ENCODE results near the gene TNFSF18. TPM values are rescaled to one million over a fixed set of nuclear protein-coding genes. Genes with fewer than 3 reads are reported as not detected.

Gene TNFSF18
- total and polyA plus RNA-seq, 8 donors = 0.09 TPM; not detected in 7

DNA sequence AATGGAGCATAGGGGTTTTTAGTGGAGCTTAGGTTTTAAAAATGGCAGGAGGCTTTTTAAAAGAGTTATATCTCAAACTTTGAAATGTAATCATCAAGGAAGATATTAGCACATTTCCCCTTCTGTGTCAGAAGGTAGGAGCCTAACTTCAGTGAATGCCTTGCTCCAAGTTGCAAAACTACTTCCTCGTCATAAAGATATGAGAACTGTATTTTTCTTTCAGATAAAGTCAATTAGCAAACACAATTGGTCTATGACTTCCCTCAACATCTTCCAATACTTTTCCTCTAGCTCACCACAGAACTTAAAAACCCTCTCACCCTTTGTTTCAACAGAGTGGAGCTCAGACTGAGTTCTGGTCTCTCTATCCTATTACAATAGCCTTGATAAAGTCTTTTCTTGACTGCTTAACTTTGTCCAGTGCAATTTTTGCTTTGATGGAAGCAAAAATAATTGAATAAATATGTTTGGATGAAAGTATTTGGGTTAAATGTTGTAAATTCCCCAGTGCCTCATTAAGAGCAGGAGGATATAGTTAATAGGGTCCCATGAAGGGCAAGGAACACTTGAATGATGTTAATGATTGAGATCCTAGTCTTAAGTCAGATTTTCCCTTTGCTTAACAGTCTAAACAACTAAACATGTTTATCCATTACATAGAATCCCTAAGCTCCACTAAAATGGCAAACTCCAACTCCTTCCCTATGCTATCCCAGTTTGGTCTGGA is 58.9 kb downstream of the TNFSF18 start:
- Histone ChIP-seq H3K36me3 (no peaks in the 10 kb centered on the region), H3K27me3 (no peaks in the 10 kb centered on the region), H3K27ac (no peak overlapping the region), H3K4me3 (no peak overlapping the region), H3K9me3 (no peaks in the 10 kb centered on the region), H3K4me1 (no peaks in the 10 kb centered on the region)
- intact Hi-C loops (cut with DNase I) = no loop called here
- DNase-seq (no peak), ATAC-seq (no peak), FAIRE-seq (no peak)
- TF ChIP-seq, protein P1, sequence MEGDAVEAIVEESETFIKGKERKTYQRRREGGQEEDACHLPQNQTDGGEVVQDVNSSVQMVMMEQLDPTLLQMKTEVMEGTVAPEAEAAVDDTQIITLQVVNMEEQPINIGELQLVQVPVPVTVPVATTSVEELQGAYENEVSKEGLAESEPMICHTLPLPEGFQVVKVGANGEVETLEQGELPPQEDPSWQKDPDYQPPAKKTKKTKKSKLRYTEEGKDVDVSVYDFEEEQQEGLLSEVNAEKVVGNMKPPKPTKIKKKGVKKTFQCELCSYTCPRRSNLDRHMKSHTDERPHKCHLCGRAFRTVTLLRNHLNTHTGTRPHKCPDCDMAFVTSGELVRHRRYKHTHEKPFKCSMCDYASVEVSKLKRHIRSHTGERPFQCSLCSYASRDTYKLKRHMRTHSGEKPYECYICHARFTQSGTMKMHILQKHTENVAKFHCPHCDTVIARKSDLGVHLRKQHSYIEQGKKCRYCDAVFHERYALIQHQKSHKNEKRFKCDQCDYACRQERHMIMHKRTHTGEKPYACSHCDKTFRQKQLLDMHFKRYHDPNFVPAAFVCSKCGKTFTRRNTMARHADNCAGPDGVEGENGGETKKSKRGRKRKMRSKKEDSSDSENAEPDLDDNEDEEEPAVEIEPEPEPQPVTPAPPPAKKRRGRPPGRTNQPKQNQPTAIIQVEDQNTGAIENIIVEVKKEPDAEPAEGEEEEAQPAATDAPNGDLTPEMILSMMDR (IDR thresholded peaks at IDR 0.05) = no peak
- WGBS, 2 donors = 55 to 73% methylated on average over 1 of the region's 1 CpG

DNA sequence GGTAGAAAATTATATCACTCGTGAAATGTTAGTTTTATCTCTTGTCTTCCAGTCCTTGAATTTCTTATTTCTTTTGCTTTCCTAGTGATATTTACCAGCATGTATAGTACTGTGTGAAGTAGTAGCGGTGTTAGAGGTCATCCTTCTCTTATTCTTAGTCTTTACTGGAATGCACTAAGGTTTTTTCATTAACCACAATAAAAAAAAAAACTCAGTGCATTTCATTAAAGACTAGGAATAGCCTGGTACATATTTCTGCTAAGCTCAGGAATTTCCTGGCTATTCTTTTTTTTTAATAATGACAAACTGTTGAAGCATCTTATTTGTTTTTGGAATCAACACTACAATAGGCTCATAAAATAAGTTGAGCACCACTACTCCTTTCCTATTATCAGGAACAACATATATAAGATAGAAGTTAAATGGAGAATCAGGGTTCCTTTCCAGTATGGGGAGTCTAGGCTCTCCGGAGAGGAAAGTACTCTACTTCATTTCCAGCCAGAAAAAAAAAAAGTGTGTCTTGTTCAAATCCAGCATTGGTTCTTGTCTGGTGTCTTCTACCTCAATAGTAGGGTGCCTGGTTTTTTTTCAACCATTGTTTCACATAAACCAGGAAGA is 60.0 kb downstream of the TNFSF18 start:
- DNase-seq (no peak), ATAC-seq (no peak), FAIRE-seq (no peak)
- 79 to 92% methylated on average over 3 of the region's 3 CpGs for WGBS, 2 donors
- H3K36me3 ChIP-seq = no peaks in the 10 kb centered on the region
- intact Hi-C loops (cut with DNase I) = no loop called here
- no peak overlapping the region for H3K4me3 ChIP-seq
- TF ChIP-seq, protein P1 (IDR thresholded peaks at IDR 0.05) = no peak
- no peak overlapping the region for H3K27ac ChIP-seq
- H3K9me3 ChIP-seq = no peaks in the 10 kb centered on the region
- H3K4me1 ChIP-seq = no peaks in the 10 kb centered on the region
- no peaks in the 10 kb centered on the region for H3K27me3 ChIP-seq

Other genes starting within 250 kb of the TNFSF18 start
- gene TNFSF4, start 156.4 kb upstream of the TNFSF18 start, total RNA-seq = 1 to 10 TPM in 1 of 6 donors, under 1 TPM in 5; 0.25 to 1.1 (median 0.45) TPM
- gene TNFSF4, start 156.4 kb upstream of the TNFSF18 start, polyA plus RNA-seq = under 1 TPM; 0.30 to 0.61 TPM

Measured in pancreas (tissue), 10 donors.